GM08714 (cell line): ENCODE results near the gene ANKS1B.

ENCODE experiments used
- H3K4me3 ChIP-seq: fragments of 200-500 bp; sonication (Bioruptor generic); 2 replicates; pipeline ENCODE4 v1.5.1; 2014; ENCODE audit warnings: mild to moderate bottlenecking, low read length, inconsistent platforms
- ZNF274 ChIP-seq: IDR thresholded peaks from 2 replicates; pipeline ENCODE4 v1.6.1; 2012; ENCODE audit warnings: mild to moderate bottlenecking, low read depth, low read length

Gene ANKS1B

DNA sequence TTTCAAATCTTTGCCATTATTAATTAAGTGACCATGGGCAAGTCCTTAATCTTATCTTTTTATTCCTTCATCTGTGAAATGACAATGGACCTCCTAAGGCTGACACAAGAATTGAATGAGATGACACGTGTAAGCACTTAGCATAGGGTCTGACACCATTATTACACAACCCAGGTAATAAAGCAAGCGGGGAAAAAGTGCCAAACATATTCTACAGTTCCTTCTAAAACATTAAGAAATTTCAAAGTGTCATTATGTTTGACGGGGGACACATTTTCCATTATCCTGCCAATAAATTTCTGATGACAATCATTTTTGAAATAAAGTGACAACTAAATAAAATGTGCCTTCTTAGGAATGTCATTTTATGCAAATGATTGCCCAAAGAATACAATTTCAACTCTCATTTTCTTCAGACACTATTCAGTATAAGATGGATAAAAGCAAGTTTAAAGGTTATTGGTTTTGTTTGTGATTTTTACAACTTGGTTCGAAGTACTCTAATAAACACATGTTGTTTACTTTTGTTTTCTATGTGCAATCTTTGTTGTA lies 3.0 kb downstream of the ANKS1B start:
- no peak for TF ChIP-seq ZNF274
- no peak overlapping the region for H3K4me3 ChIP-seq

GRCh38 chr12:99979471-99979870 lies 5.3 kb downstream of the ANKS1B start:
- no peak overlapping the region for H3K4me3 ChIP-seq
- TF ChIP-seq ZNF274: no peak

DNA sequence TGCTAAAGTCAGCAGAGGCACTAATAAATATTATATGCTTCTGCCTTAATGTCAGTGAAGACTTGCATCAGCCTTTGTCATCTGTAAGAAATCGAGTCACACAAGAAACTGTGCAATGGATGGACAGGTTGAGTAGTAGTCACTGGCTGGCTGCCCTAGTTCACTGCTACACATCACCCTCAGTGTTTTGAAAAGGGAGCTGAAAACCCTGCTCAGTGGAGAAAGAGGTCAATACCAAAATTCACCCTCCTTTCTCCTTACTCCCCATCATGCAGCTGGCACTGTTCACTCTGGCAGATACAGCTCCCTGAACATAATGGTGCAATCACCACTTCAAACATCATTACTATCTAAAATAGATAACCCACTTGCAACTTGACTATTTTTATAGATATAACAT lies 6.6 kb downstream of the ANKS1B start:
- no peak overlapping the region for H3K4me3 ChIP-seq
- TF ChIP-seq ZNF274: no peak

GRCh38 chr12:99977550-99977949 lies 7.2 kb downstream of the ANKS1B start:
- TF ChIP-seq ZNF274: no peak

DNA sequence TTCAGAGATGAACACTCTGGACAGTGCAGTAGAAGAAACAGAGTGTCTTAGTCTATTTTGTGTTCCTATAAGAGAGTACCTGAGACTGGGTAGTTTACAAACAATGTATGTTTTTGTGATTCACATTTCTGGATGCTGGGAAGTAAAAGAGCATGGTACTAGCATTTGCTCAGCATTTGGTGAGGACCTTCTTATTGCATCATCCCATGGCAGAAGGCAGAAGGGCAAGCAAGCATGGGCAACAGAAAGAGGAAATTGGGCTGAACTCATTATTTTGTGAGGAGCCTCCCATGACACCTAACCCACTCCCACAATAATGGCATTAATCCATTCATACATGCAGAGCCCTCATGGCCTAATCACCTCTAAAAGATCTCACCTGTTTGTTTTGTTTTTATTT lies 8.0 kb downstream of the ANKS1B start:
- no peak for TF ChIP-seq ZNF274
- H3K4me3 ChIP-seq: no peak overlapping the region

More at GRCh38 chr12:99977550-99977949, 7.2 kb downstream of the ANKS1B start:
- H3K4me3 ChIP-seq: no peak overlapping the region

DNA sequence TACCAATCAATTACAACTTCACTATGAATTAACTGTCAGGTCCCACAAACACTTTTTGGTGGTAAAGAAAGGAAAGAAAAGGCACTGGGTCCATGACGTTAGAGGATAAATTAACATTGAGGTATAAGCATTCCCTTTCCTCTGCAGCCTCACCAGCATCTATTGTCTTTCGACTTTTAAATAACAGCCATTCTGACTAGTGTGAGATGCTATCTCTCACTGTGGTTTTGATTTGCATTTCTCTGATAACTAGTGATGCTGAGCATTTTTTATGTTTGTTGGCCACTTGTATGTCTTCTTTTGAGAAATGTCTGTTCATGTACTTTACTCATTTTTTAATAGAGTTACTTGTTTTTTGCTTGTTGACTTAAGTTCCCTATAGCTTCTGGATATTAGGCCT lies 9.4 kb downstream of the ANKS1B start:
- H3K4me3 ChIP-seq: no peak overlapping the region
- no peak for TF ChIP-seq ZNF274

GRCh38 chr12:99974146-99974545 lies 10.6 kb downstream of the ANKS1B start:
- TF ChIP-seq ZNF274: no peak
- H3K4me3 ChIP-seq: no peak overlapping the region

DNA sequence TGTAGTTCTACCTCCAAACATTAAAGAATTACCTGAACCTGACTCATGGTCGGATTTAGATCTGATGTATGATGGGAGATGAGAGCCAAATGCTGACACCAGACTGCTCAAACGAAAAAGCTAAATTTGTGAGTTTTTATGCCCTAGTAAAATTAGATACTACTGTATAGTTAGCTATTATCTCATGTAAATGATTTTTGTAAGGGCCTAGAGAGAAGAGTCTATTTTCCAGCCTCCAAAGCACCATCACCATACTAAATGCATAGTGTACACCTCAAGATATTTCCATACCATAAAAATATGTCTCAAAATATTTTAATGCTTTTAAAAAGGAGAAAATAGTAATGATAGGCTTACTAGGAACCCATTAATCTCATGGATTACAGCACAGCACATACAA lies 18.3 kb downstream of the ANKS1B start:
- TF ChIP-seq ZNF274: no peak

DNA sequence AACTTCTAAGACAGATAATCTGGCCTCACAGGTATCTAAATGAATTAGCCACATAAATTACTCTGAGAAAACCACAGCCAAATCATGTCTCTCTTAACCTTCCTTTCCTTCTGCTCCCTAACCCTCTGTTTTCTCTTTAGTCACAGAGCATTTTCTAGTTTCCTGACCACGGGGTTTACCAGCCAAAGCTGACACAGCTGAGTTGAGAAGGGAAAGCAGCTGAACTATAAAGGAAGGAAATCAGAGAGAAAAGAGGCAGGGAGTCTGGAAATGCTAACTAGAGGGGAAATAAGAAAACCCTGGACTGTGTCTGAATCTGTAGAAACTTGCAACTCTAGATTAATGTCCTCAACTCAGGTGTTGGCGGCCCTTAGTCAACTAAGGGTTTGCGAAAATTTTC lies 24.4 kb downstream of the ANKS1B start:
- no peak overlapping the region for H3K4me3 ChIP-seq
- TF ChIP-seq ZNF274: no peak

More for the DNA sequence above, 18.3 kb downstream of the ANKS1B start:
- no peak overlapping the region for H3K4me3 ChIP-seq

DNA sequence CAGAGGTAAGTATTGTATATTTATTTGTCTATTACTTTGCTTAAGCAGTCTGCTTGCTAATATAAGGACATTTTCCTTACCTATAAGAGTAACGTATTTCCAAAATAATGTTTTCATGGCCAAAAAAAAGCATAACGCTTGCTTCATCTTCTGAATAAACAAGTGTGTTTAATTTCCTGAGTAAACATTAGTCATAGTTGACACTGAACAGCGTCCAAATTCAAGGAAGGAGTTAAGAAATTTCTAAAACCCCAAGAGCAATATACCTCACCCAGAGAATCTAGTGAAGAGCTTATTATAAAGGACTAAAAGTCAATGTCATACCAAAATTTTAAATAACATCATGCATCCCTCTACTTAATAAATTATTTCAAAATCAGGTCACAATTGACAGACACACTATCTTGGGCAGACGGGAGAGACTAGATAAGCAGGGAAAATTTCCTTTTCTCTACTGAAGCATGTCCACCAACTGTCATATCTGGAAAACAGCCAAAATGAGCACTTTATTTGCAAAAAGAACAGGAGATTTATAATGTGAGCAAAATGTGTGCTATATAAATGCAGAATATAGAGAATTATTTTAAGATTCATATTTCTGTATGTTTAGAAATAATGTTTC lies 25.1 kb downstream of the ANKS1B start:
- TF ChIP-seq ZNF274: no peak
- no peak overlapping the region for H3K4me3 ChIP-seq

DNA sequence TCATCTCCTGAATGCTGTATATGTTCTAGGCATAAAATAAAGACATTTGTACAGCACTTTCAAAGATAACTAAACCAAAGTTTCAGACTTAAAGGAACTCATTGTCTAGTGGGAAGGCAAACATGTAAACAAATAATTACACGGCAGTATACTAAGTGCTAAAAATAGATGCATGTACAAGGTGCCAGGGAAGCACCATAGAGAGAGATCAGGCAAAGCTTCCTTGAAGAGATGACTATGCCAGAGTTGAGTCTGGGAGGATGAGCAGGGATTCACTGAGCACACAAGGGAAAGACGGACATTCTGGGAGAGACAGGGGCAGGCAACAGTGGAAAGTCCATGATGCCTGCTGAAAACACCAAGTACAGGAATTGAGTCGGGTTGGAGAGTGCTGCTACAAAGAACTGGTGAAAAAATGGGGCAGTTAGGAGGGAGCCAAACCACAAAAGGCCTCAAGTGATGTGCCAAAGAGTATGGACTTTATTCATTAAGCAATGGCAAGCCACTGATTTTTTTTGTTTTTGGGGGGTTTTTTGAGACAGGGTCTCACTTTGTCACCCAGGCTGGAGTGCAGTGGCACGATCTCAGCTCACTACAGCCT lies 26.8 kb downstream of the ANKS1B start:
- TF ChIP-seq ZNF274: no peak
- no peak overlapping the region for H3K4me3 ChIP-seq

- no peak overlapping the region for H3K4me3 ChIP-seq
- TF ChIP-seq ZNF274: no peak
Measured at GRCh38 chr12:99954724-99955123, 30.0 kb downstream of the ANKS1B start.

DNA sequence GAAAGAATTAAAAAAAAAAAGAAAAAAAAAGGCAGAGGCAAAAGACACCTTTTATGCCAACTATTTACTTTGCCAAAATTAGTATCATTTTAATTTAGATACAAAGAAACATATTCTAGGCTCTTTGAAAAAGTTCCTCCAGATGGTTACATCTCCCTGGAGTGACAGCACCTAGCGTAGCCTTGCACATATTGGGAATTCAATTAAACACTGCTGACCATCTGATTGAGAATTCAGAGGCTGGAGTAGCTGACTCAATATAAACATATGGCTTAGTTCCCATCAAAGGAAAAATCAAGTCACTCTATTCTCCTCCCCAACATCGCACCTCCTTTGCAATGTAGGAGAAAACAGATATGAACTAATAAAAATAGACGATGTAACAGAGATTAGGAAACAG lies 36.4 kb downstream of the ANKS1B start:
- no peak overlapping the region for H3K4me3 ChIP-seq
- no peak for TF ChIP-seq ZNF274

GRCh38 chr12:99946131-99946530 lies 38.6 kb downstream of the ANKS1B start:
- no peak overlapping the region for H3K4me3 ChIP-seq
- TF ChIP-seq ZNF274: no peak

DNA sequence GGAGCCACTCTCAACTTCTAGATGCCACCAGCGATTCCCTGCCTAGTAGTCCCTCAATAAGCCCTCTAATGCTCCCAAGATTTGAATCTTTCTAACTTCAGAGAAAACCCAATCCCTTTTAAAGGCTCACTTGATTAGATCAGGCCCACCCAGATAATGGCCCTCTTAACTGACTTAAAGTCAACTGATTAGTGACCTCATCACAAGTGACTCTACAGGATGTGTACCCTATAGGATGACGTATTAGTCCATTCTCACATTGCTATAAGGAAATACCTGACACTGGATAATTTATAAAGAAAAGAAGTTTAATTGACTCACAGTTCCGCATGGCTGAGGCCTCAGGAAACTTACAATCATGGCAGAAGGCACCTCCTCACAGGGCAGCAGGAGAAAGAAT lies 49.1 kb downstream of the ANKS1B start:
- no peak overlapping the region for H3K4me3 ChIP-seq
- no peak for TF ChIP-seq ZNF274
